ENCODE data around the gene TRAM2.
"Not testable (repeated sequence)": the region's sequence is repeated elsewhere in the genome, so short reads cannot be mapped to it uniquely, and the experiment has no call there.

Gene TRAM2

GRCh38 chr6:52474173-52474572 is 102.7 kb downstream of the TRAM2 start:
- DNase-seq = no peak

- DNase-seq = not testable (repeated sequence)
Measured at GRCh38 chr6:52461194-52461593, 115.7 kb downstream of the TRAM2 start.

- no peak for DNase-seq
Measured at GRCh38 chr6:52457096-52457495, 119.8 kb downstream of the TRAM2 start.

GRCh38 chr6:52454556-52454955 is 122.3 kb downstream of the TRAM2 start:
- DNase-seq = no peak

Measured in cerebellar nuclear complex (tissue), 1 donor.